Measurements from ENCODE around the gene ADCYAP1. TPM values are rescaled to one million over a fixed set of nuclear protein-coding genes. Genes with fewer than 3 reads are reported as not detected.

Gene ADCYAP1
- total RNA-seq, 1 experiment from 2014 or later = not detected

GRCh38 chr18:910247-910646, 5.6 kb downstream of the ADCYAP1 start:
- no peak for DNase-seq (ENCODE audit: unreplicated experiment)
- intact Hi-C loops (cut with micrococcal nuclease) = no loop called here
- Mint-ChIP-seq H3K36me3 (ENCODE audit: insufficient read depth, unreplicated experiment) (no peaks in the 10 kb centered on the region), H3K9me3 (ENCODE audit: unreplicated experiment) (no peaks in the 10 kb centered on the region), H3K27me3 (ENCODE audit: insufficient read depth, unreplicated experiment) (no peaks in the 10 kb centered on the region), H3K4me3 (ENCODE audit: unreplicated experiment) (no peak overlapping the region), H3K27ac (ENCODE audit: low read depth, unreplicated experiment) (no peak overlapping the region), H3K4me1 (ENCODE audit: insufficient read depth, unreplicated experiment) (no peaks in the 10 kb centered on the region)
- BruUV-seq (replicated peaks) = no TSS peak
- POLR2A ChIA-PET = no interaction called here
- CTCF ChIA-PET = no interaction called here
- TF ChIP-seq CTCF (IDR thresholded peaks at IDR 0.05; ENCODE audit: unreplicated experiment) = no peak

DNA sequence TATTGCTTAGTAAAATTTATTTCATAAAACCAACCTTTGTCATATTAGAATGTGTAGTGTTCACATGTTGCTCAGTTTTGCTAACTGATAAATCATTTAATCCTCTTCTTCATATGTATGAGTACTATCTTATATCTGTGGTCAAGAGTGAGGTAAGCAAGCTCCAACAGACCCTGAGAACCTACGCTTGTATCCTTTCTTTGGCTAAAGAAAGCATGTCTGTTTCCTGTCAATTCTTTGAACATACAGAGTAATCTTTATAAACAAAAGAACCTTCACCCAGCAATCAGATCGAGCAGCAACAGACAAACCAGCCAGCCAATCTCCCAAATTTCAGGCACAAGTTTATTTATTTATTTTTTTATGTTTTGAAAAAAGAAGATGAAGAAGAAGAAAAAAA, 6.4 kb downstream of the ADCYAP1 start:
- Mint-ChIP-seq H3K36me3 (ENCODE audit: insufficient read depth, unreplicated experiment) (no peaks in the 10 kb centered on the region), H3K27ac (ENCODE audit: low read depth, unreplicated experiment) (no peak overlapping the region), H3K4me3 (ENCODE audit: unreplicated experiment) (no peak overlapping the region), H3K4me1 (ENCODE audit: insufficient read depth, unreplicated experiment) (no peaks in the 10 kb centered on the region), H3K27me3 (ENCODE audit: insufficient read depth, unreplicated experiment) (no peaks in the 10 kb centered on the region), H3K9me3 (ENCODE audit: unreplicated experiment) (no peaks in the 10 kb centered on the region)
- intact Hi-C loops (cut with micrococcal nuclease) = no loop called here
- DNase-seq (ENCODE audit: unreplicated experiment) = no peak
- BruUV-seq (replicated peaks) = no TSS peak
- no peak for TF ChIP-seq CTCF (IDR thresholded peaks at IDR 0.05; ENCODE audit: unreplicated experiment)
- POLR2A ChIA-PET = no interaction called here
- CTCF ChIA-PET = interaction anchor here (0.8 to 1.2 kb wide), 2 partner anchors 51 to 285 kb away, joined by 3 to 4 read pairs; no protein-coding TSS in a partner anchor

DNA sequence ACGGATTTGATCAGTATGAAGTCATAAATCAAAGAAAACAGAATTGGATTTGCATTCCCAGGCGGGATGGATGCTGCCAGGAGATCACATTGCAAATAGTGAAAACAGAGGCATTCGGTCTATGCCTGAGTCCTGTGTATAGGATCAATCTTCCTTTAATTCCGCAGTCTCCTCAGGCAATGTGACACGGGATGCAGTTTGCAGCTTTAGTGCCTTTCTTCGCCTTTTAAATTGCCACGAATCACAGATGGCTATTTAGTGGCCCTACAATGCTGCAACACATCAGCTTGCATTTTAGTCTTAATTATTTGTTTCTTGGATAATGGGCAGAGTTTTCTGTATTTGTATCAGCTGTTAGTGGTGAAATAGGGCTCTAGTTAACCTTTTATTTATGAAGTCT, 6.8 kb downstream of the ADCYAP1 start:
- Mint-ChIP-seq H3K4me3 (ENCODE audit: unreplicated experiment) (no peak overlapping the region), H3K9me3 (ENCODE audit: unreplicated experiment) (no peaks in the 10 kb centered on the region), H3K36me3 (ENCODE audit: insufficient read depth, unreplicated experiment) (no peaks in the 10 kb centered on the region), H3K27ac (ENCODE audit: low read depth, unreplicated experiment) (no peak overlapping the region), H3K4me1 (ENCODE audit: insufficient read depth, unreplicated experiment) (no peaks in the 10 kb centered on the region), H3K27me3 (ENCODE audit: insufficient read depth, unreplicated experiment) (no peaks in the 10 kb centered on the region)
- intact Hi-C loops (cut with micrococcal nuclease) = no loop called here
- CTCF ChIA-PET = interaction anchor here (0.8 to 1.2 kb wide), 2 partner anchors 50 to 286 kb away, joined by 3 to 4 read pairs; no protein-coding TSS in a partner anchor
- POLR2A ChIA-PET = no interaction called here
- no peak for TF ChIP-seq CTCF (IDR thresholded peaks at IDR 0.05; ENCODE audit: unreplicated experiment)
- BruUV-seq (replicated peaks) = no TSS peak
- no peak for DNase-seq (ENCODE audit: unreplicated experiment)

DNA sequence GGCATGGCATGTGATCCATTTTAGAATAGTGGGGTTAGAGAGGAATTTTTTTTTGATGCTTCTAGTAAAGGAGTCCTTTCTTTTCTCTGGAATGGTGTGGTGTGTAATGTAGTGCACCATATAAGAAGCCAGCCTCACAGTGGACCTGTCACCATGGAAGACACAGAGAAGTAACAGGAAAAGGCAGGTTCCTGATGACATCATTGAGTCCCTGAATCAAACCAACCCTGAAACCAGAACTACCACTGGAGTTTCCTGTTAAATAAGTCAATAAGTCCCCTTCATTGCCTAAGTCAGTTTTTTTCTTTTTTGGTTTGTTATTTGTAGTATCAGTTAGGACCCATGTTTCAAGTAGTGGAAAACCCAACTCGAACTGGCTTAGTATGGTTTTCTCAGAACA, 11.9 kb downstream of the ADCYAP1 start:
- no peak overlapping the region for H3K4me3 Mint-ChIP-seq (ENCODE audit: unreplicated experiment)
- no peak for DNase-seq (ENCODE audit: unreplicated experiment)
- no TSS peak for BruUV-seq (replicated peaks)
- H3K27me3 Mint-ChIP-seq (ENCODE audit: insufficient read depth, unreplicated experiment) = peaks cover 23% of the 10 kb centered on the region
- H3K36me3 Mint-ChIP-seq (ENCODE audit: insufficient read depth, unreplicated experiment) = no peaks in the 10 kb centered on the region
- ChIA-PET CTCF (no interaction called here), POLR2A (no interaction called here)
- H3K4me1 Mint-ChIP-seq (ENCODE audit: insufficient read depth, unreplicated experiment) = no peaks in the 10 kb centered on the region
- peaks cover 18% of the 10 kb centered on the region for H3K9me3 Mint-ChIP-seq (ENCODE audit: unreplicated experiment)
- intact Hi-C loops (cut with micrococcal nuclease) = no loop called here
- TF ChIP-seq CTCF (IDR thresholded peaks at IDR 0.05; ENCODE audit: unreplicated experiment) = no peak
- H3K27ac Mint-ChIP-seq (ENCODE audit: low read depth, unreplicated experiment) = no peak overlapping the region

Measured in MCF 10A (cell line).